OCI-LY7 (cell line): ENCODE results near the gene ENO1. TPM values are rescaled to one million over a fixed set of nuclear protein-coding genes. Genes with fewer than 3 reads are reported as not detected.

ENCODE experiments used
- BruUV-seq: library from RNA; stranded (reverse); fragments of 400-500 nt; replicated peaks from 2 replicates; lab custom pipeline; 2021; lab: Mats Ljungman, UMichigan
- CTCF ChIA-PET: fragments of 300-600 bp; sonication (Branson Sonifier 250); formaldehyde crosslinking; loops from one replicate; lab custom pipeline; 2022; ENCODE audit warnings: antibody characterized with exemption; ENCODE audit not compliant: unreplicated experiment; lab: Charles Lee
- POLR2A ChIA-PET: fragments of 300-600 bp; sonication (Branson Sonifier 250); formaldehyde crosslinking; loops from one replicate; lab custom pipeline; 2022; ENCODE audit warnings: antibody characterized with exemption; lab: Charles Lee
- DNase-seq: peaks from one replicate; pipeline ENCODE4 v3.0.0-alpha.2; 2015; ENCODE audit warnings: low spot score
- H2AFZ ChIP-seq: fragments of 200-600 bp; sonication (generic), shearing (Covaris generic); 2 replicates; pipeline ENCODE4 v1.6.1; 2014; ENCODE audit warnings: mild to moderate bottlenecking, antibody characterized with exemption, low read length, moderate library complexity
- H3K27ac ChIP-seq: fragments of 200-600 bp; sonication (generic); 2 replicates; pipeline ENCODE4 v1.5.1; 2014; ENCODE audit warnings: mixed run types, low read depth, mild to moderate bottlenecking, moderate library complexity, low read length, inconsistent platforms; ENCODE audit not compliant: poor library complexity, severe bottlenecking
- H3K36me3 ChIP-seq: fragments of 200-600 bp; sonication (generic); 2 replicates; pipeline ENCODE4 v1.6.1; 2014; ENCODE audit warnings: mild to moderate bottlenecking, antibody characterized with exemption, low read length, moderate library complexity, mixed read lengths; ENCODE audit not compliant: insufficient read depth
- H3K4me1 ChIP-seq: fragments of 200-600 bp; sonication (generic); 2 replicates; pipeline ENCODE4 v1.5.1; 2014; ENCODE audit warnings: mild to moderate bottlenecking, low read length; ENCODE audit not compliant: insufficient read depth, poor library complexity, severe bottlenecking
- H3K4me2 ChIP-seq: fragments of 200-600 bp; sonication (generic); 2 replicates; pipeline ENCODE4 v1.6.1; 2014; ENCODE audit warnings: mild to moderate bottlenecking, low read length
- H3K4me3 ChIP-seq: fragments of 200-600 bp; sonication (generic); 2 replicates; pipeline ENCODE4 v1.5.1; 2014; ENCODE audit warnings: mild to moderate bottlenecking, low read depth, low read length; ENCODE audit not compliant: poor library complexity, severe bottlenecking
- H3K79me2 ChIP-seq: fragments of 200-600 bp; sonication (generic); 2 replicates; pipeline ENCODE4 v1.6.1; 2016; ENCODE audit warnings: low read depth, mild to moderate bottlenecking, low read length, moderate library complexity, mixed read lengths; ENCODE audit not compliant: insufficient read depth
- H3K9me2 ChIP-seq: fragments of 200-600 bp; sonication (generic); 2 replicates; pipeline ENCODE4 v1.6.1; 2016; ENCODE audit warnings: mild to moderate bottlenecking, low read length, mixed read lengths; ENCODE audit not compliant: insufficient read depth
- H3K9me3 ChIP-seq: fragments of 200-600 bp; sonication (generic); 2 replicates; pipeline ENCODE4 v1.6.1; 2014; ENCODE audit warnings: mild to moderate bottlenecking, mixed run types, low read length, mixed read lengths
- H4K20me1 ChIP-seq: fragments of 200-600 bp; sonication (generic); 2 replicates; pipeline ENCODE4 v1.6.1; 2014; ENCODE audit warnings: mild to moderate bottlenecking, antibody characterized with exemption, low read length, moderate library complexity, mixed read lengths; ENCODE audit not compliant: insufficient read depth
- EZH2phosphoT487 ChIP-seq: fragments of 200-600 bp; sonication (generic); IDR thresholded peaks from 2 replicates; pipeline ENCODE4 v1.6.1; 2018; ENCODE audit warnings: low read depth, borderline replicate concordance, mild to moderate bottlenecking, mixed run types, antibody characterized with exemption, low read length, moderate library complexity, mixed read lengths
- intact Hi-C: fragments of 100-400 bp; cut with micrococcal nuclease; formaldehyde crosslinking; loops from one replicate; pipeline ENCODE4 v1.10.0; 2022; ENCODE audit not compliant: unreplicated experiment
- total RNA-seq, 2 experiments: library from RNA; depleted of rRNA in 1 of 2; stranded (reverse); fragments of >200 nt in 1 of 2; shearing (Covaris generic) in 1 of 2; gene quantifications; 2 replicates each; pipeline ENCODE4 v1.2.3, GENCODE V29; 2014 to 2022
- TF ChIP-seq, protein P1 (sequence below): fragments of 200-600 bp; sonication (generic); conservative IDR thresholded peaks from 2 replicates; pipeline ENCODE4 v1.5.1; 2014; ENCODE audit warnings: mild to moderate bottlenecking, antibody characterized with exemption, low read length, moderate library complexity, mixed read lengths

Gene ENO1
- total RNA-seq, 2 experiments from 2014 or later, result 1,017 to 1,337 TPM

DNA sequence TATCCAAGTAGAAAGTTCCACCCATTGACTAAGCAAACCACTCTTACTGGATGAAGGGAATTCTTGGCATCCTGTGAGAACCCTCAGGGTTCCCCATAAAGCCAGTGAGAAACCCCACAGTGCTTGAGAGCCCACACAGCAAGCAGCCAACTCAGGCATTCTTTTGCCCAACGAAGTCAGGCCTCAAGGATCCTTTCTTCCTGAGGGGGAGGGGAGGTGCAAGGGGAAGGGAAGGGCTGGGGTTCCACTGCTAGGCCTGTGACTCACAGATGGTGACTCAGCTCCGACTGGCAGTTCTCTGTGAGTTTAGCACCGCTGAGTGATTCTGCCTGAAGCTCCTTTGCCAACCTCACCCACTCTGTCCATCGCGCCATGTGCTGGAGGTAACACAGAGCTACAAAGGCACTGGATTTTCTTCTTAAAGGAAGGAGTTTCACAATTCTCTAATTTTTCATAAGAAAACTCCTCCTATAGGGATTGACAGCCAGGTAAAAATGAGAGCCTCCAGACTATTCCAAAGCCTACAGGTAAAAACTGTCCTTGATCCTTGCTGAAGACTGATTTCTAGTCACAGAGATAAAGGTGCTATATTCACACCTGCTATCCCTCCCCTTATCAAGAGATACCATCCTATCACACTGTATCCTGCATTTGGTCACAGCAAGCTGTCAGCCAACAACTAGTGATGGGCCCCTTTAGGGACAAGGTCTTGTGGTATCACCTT is 4.8 kb downstream of the ENO1 start:
- CTCF ChIA-PET, result no interaction called here
- H3K9me3 ChIP-seq, result no peaks in the 10 kb centered on the region
- no TSS peak for BruUV-seq
- TF ChIP-seq EZH2phosphoT487, result no peak
- TF ChIP-seq, protein P1, sequence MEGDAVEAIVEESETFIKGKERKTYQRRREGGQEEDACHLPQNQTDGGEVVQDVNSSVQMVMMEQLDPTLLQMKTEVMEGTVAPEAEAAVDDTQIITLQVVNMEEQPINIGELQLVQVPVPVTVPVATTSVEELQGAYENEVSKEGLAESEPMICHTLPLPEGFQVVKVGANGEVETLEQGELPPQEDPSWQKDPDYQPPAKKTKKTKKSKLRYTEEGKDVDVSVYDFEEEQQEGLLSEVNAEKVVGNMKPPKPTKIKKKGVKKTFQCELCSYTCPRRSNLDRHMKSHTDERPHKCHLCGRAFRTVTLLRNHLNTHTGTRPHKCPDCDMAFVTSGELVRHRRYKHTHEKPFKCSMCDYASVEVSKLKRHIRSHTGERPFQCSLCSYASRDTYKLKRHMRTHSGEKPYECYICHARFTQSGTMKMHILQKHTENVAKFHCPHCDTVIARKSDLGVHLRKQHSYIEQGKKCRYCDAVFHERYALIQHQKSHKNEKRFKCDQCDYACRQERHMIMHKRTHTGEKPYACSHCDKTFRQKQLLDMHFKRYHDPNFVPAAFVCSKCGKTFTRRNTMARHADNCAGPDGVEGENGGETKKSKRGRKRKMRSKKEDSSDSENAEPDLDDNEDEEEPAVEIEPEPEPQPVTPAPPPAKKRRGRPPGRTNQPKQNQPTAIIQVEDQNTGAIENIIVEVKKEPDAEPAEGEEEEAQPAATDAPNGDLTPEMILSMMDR, result no peak
- no peak overlapping the region for H2AFZ ChIP-seq
- peaks cover 86% of the 10 kb centered on the region for H3K79me2 ChIP-seq
- H3K36me3 ChIP-seq, result peaks cover 98% of the 10 kb centered on the region
- POLR2A ChIA-PET, result interaction anchor here (0.6 to 0.7 kb wide), 2 partner anchors 10 to 255 kb away, joined by 3 to 4 read pairs; partner anchors contain the start of gene GPR157
- peaks cover 69% of the 10 kb centered on the region for H4K20me1 ChIP-seq
- H3K4me2 ChIP-seq, result peak overlapping the region; percentile 5; the same call in 1 of the 2 replicates
- no peak for DNase-seq
- no peak overlapping the region for H3K4me3 ChIP-seq
- H3K27ac ChIP-seq, result no peak overlapping the region
- intact Hi-C loops, result no loop called here
- H3K9me2 ChIP-seq, result no peaks in the 10 kb centered on the region
- peaks cover 31% of the 10 kb centered on the region for H3K4me1 ChIP-seq

DNA sequence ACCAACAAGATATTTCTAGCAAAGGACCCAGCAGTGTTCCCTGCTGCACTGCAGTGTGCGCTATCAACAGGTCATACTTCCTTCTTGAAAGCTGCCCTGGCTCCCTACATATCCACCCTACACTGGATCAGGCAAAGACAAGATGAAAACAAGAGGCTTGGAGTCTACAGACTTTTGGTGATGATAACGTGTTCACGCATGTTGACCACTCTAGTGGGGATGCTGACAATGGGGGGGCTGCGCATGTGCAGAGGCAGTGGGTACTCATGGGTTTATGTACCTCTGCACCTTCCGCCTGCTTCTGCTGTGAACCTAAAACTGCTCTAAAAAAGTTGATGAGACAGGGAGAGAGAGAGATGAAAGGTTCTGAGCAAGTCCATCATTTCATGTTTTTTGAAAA is 5.5 kb downstream of the ENO1 start:
- Histone ChIP-seq H3K4me1 (peaks cover 31% of the 10 kb centered on the region), H3K4me3 (no peak overlapping the region), H2AFZ (no peak overlapping the region), H3K9me2 (no peaks in the 10 kb centered on the region), H3K27ac (no peak overlapping the region), H4K20me1 (peaks cover 69% of the 10 kb centered on the region), H3K4me2 (no peak overlapping the region), H3K79me2 (peaks cover 81% of the 10 kb centered on the region), H3K36me3 (peaks cover 100% of the 10 kb centered on the region), H3K9me3 (no peaks in the 10 kb centered on the region)
- intact Hi-C loops, result no loop called here
- TF ChIP-seq, protein P1, result no peak
- TF ChIP-seq EZH2phosphoT487, result no peak
- DNase-seq, result no peak
- POLR2A ChIA-PET, result no interaction called here
- CTCF ChIA-PET, result no interaction called here
- BruUV-seq, result no TSS peak

DNA sequence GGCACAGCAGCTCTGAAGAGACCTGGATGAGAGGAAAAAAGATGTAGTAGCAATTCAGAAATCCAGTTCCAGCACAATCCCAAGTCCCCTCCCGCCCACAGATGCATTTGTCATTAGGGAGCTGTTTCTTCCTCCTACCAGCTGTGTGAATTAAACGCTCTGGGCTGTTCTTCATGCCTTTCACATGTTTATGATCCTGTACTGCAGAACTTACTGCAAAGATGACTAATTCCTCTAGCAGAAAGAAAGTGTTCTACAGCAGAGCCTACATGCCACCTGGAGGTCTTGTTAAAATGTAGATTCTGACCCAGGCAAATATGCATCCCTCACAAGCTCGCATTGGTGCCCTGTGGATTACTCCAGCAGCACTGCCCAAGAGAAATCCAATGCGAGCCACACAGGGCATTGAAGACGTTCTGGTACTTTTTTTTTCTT is 6.5 kb downstream of the ENO1 start:
- Histone ChIP-seq H2AFZ (no peak overlapping the region), H3K27ac (no peak overlapping the region), H3K9me2 (no peaks in the 10 kb centered on the region), H3K36me3 (peaks cover 100% of the 10 kb centered on the region), H3K9me3 (no peaks in the 10 kb centered on the region), H3K79me2 (peaks cover 71% of the 10 kb centered on the region), H3K4me2 (no peak overlapping the region), H3K4me3 (no peak overlapping the region), H4K20me1 (peaks cover 65% of the 10 kb centered on the region), H3K4me1 (peaks cover 31% of the 10 kb centered on the region)
- POLR2A ChIA-PET, result no interaction called here
- TF ChIP-seq EZH2phosphoT487, result no peak
- TF ChIP-seq, protein P1, result no peak
- CTCF ChIA-PET, result no interaction called here
- intact Hi-C loops, result no loop called here
- no peak for DNase-seq
- BruUV-seq, result no TSS peak
